HG03378 (cell line): ENCODE results near the gene ZNF266.

Source experiments
- ATAC-seq: cut with Tn5 transposase; IDR thresholded peaks from one replicate; pipeline ENCODE4 v1.9.1; 2021; ENCODE audit warnings: mild to moderate bottlenecking, moderate library complexity; ENCODE audit not compliant: unreplicated experiment

ZNF266 gene

DNA sequence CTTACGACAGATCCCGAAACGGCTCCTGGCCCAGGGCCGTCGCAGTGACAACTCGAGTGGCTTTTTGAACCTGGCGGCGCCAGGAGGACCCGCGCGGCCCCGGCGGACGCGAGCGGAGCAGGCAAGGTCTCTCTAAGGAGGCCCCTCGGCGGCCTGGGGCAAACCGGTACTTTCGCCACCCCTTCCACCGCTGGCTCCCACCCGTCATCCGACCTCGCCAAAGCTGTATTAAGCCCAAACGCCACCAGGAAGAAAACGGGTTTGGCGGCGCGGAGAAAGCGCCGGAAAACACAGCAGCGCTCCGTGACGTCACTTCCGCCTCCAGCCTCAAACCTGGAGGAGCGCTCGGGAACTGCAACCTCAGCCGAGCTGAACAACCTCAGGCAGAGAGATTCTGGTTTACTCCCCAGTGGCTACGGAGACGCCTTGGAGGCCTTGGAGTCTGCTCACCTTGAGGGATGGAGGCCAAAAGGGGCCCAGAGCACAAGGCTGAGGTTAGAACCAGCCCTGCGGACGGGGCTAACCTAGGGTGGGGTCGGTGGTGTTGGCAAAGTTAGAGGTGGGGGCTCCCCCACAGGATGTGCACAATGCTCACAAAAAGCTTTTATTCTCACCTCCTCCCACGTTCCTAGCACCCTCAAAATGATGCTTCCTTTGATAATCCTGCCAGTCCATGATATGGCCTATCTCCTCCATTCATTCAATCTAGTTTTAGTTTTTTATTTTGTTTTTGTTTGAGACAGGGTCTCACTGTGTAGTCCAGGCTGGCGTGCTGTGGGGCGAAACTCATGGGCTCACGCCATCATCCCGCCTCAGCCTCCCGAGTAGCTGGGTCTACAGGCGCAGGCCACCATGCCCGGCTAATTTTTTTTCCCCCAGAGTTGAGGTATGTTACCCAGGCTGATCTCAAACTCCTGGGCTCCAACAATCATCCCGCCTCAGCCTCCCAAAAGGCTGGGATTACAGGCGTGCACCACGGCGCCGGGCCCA lies at the start of gene ZNF266:
TSS of gene ZNF266 (minus strand) at position 295 of the 990 bp plus-strand sequence. CDS start 15,484 bp downstream, outside the sequence.
- peak; percentile 77 for ATAC-seq

DNA sequence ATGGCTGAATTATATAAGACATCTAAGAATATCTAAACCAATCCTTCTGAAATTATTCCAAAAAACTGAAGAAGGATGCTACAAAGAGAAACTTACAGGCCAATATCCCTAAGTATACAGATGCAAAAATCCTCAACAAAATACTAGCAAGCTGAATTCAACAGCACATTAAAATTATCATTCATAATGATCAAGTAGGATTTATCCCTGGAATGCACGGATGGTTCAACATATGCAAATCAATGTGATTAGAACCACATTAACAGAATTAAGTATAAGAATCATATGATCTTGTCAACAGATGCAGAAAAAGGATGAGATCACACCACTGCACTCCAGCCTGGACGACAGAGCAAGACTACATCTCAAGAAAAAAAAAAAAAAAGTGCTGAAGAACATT lies 49.8 kb upstream of the ZNF266 start:
- ATAC-seq = no peak

DNA sequence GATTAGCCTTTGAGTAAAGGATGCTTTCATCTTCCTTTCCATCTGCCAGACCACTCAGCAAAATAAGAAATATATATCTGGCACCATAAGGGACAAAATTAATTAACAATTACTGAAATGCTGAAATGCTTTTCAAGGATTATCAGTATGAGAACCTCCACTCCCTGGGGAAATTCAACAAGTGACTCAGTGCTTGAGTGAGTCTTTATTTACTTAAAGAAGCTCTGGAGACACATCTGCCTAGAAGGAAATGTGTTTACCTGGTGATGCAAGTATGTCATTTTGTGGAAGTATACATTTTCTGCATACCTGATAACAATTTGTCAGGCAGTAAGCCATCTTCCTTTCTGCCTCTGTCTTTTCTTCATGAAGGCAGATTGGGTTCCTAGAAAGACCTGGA lies 39.6 kb upstream of the ZNF266 start:
- ATAC-seq = no peak

DNA sequence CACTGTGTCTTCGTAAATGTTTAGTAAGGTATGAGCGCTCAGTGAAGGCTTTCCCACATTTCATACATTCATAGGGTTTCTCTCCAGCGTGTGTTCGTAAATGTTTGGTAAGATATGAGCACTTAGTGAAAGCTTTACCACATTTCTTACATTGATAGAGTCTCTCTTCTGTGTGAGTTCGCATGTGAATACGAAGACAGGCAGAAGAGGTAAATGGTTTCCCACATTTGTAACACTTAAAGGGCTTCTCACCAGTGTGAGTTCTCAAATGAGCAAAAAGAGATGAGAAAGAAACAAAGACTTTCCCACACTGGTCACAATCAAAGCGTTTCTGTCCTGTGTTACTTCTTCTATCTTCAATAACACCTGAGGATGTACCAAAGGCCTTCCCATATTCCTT lies 31.8 kb upstream of the ZNF266 start:
- no peak for ATAC-seq

DNA sequence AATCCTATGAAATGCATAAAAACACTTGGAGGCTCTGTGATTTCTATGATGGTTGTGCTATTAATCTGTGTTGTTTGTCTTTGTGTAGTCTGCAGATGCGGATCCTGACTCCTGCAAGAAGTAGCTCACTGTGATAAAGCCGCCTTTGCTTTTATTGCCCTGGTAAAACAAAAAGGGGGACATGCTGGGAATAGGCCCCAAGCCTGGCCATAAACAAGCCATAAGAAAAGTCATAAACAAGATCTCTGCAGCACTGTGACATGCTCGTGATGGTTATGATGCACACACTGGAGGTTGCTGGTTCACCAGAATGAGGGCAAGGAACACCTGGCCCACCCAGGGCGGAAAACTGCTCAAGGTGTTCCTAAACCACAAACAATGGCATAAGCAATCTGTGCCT lies 26.6 kb upstream of the ZNF266 start:
- ATAC-seq = no peak

DNA sequence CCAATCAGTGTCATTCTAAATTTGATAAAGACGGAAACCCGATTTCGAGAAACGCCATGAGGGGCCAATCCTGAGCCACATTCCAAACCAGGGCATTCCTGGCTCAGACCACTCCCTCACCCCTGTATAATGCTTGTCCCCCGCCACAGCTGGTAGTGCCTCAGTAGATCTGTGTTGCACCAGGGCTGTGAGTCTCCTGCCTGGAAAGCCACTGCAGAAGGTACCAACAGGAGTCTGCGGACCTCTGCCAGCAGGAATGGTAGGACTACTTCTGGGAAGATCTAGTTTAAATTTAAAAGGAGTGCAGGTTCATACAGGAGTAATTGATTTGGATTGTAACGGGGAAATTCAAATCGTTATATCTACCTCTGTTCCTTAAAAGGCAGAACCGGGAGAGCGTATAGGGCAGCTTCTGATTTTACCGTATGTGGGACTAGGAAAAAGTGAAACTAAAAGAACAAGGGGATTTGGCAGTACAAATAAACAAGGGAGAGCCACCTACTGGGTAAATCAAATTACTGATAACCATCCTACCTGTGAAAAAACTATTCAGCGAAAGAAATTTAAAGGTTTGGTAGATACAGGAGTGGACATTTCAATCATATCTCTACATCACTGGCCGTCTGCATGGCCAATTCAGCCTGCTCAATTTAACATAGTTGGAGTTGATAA lies 20.8 kb upstream of the ZNF266 start:
- no peak for ATAC-seq

DNA sequence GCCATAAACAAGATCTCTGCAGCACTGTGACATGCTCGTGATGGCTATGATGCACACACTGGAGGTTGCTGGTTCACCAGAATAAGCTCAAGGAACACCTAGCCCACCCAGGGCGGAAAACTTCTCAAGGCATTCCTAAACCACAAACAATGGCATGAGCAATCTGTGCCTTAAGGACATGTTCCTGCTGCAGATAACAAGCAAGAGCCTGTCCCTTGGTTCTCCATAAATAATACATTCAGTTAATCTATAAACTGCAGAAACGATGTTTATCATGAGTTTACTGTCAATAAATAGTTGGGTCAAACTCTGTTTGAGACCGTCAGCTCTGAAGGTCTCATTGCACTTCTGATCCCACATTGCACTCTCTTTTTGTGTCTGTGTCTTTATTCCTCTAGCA lies 18.6 kb upstream of the ZNF266 start:
- no peak for ATAC-seq

DNA sequence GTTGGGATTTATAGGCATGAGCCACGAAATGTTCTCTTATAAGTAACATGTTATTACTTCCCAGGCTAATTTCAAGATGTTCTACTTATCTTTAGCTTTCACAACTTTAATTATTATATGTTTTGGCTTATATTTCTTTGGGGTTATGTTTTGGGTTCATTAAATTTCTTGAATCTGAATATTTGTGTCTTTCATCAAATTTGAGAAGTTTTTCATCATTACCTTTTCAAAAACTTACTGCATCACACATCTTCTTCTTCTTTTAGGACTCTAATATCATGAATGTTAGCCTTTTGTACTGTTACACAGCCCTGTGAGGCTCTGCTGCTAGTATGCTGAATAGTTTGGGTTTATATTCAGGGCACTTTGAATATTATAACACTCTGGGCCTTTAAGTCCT lies 9.7 kb upstream of the ZNF266 start:
- no peak for ATAC-seq

DNA sequence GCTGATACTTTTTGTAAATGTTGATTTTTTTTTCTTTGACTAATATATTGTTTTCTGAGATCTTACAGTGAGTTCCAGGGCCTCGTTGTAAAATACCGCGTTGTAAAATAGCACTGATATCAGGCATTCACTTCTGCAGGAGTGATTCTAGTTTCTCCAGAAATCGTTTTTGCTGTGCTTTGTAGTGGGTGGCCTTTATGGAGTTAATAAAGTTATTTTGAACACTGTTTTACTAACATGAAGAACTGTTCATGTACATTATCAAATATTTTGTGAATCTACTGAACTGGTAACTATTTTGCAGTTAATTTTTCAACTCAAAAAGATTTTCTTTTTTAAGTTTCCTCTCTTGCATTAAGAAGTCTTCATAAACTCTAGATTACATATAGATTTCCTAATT lies 985 bp upstream of the ZNF266 start:
- no peak for ATAC-seq

DNA sequence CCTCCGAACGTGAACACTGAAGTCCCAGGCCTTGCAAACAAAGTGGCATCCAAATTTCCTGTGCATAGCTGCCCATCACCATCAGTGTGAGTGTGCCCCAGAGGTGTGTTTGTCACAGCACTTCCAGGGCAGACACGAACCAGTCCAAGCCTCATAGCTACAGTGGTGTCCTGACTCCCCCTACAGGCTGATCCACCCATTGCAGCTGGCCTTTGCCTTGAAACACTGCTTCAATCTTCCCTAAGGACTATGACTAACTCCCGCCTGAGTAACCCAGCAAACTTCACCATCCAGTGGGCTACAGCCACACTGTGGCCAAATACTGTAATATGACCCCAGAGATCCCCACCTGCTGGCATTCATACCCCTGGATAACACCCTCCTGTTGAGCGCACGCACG lies 3.9 kb downstream of the ZNF266 start:
- no peak for ATAC-seq

DNA sequence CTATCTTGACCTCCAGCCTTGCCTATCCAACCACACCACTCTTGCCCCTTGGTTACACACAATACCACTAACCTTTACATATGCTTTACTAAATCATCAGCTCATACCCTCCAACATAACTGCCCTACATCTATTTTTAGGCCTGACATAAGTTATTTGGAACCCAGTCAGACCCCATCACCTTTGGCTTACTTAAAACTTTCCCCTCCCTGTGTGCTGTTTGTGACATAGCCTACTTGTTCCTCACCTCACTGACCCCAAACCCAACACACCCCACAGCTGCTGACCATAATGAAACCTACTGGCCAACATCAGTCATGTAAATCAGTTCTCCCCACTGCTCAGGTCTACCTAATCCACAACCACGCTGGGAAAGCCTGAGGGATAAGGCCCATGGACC lies 4.9 kb downstream of the ZNF266 start:
- ATAC-seq = no peak

DNA sequence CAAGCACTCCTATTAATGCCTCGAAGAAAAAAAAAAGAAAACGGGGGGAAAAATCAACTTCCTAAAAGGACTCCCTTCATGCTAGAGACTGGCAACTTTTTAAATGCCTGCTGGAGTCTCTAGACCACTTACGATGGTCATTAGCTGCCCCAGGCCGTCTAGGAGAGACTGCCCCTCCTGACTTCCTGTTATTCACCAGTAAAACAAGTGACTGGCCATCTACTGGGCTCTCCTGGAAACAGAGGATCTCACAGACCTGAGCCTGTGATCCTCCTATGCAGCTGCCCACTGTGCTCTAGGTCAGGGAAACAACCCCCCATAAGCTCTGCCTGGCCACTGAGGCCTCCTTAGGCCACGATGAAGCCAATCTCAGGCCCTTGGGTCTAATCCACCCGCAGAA lies 7.4 kb downstream of the ZNF266 start:
- ATAC-seq = no peak

DNA sequence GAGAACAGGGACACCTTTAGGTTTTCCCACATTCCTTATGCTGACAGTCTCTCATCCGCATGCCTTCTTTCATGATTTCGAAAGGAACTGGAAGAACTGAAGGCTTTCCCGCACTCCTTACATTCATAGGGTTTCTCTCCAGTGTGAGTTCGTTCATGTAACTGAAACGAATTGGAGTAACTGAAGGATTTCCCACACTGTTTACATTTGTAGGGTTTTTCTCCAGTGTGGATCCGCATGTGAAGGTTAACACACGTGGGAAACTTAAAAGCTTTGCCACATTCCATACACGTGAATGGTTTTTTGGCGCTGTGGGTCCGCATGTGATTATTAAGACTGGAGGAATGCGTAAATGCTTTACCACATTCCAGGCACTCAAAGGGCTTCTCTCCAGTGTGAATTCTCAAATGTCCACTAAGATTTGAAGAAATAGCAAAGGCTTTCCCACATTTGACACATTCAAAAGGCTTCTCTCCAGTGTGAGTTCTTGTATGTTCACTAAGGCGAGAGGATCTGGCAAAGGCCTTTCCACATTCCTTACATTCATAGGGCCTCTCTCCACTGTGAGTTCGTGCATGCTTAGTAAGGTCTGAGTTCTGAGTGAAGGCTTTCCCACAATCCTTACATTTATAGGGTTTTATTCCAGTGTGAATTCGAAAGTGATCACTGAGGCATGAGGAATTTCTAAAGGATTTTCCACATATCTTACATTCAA lies 22.0 kb downstream of the ZNF266 start:
- no peak for ATAC-seq

DNA sequence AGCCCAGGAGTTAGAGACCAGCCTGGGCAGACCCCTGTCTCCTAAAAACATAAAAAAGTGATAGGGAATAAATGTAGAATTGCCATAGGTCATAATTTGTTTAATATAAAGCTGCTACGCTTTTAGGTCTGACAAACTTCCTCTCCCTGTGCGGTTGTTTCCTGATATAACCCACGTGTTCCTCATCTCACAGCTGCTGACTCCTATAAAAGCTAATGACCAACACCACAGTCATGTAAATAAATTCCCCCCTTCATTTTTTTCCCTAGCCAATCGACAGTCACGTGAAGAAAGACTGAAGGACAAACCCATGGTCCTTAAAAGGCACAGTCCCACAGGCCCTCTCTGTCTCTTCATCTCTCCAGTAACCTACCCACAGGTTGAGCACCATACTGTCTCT lies 27.5 kb downstream of the ZNF266 start:
- ATAC-seq = no peak

DNA sequence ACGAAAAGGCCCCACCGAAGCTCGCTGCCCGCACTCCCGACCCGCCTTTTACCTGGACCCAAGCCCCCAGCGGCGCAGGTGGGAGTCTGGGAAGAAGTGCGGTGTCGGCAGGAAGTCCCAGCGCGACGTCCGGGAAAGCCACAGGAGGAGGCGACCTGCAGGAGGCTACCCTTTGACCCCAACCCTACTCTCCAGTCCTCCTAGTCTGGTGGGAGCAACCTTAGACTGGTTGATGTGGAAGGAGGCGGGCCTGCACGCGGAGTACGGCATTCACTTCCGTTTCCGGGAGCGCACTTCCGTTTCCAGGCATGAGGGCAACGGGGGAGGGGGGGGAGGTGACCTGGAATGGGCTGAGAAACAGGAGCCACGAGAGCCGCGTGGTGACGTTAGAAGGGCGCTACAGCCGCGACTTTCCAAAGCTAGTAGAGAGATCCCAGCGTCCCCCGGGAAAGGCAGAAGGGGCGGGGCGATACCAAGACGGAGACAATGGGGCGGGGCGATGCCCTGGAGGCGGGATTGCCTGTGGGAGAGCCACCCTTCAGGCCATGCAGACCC lies 28.5 kb downstream of the ZNF266 start:
- ATAC-seq = no peak

DNA sequence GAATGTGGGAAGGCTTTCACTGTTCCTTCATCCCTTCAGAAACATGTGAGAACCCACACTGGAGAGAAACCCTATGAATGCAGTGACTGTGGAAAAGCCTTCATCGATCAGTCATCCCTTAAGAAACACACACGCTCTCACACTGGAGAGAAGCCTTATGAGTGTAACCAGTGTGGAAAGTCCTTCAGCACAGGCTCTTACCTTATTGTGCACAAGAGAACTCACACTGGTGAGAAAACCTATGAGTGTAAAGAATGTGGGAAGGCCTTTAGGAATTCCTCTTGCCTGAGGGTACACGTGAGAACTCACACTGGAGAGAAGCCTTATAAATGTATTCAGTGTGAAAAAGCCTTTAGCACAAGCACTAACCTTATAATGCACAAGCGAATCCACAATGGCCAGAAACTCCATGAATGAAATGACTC lies 54.0 kb downstream of the ZNF266 start:
- ATAC-seq = no peak

DNA sequence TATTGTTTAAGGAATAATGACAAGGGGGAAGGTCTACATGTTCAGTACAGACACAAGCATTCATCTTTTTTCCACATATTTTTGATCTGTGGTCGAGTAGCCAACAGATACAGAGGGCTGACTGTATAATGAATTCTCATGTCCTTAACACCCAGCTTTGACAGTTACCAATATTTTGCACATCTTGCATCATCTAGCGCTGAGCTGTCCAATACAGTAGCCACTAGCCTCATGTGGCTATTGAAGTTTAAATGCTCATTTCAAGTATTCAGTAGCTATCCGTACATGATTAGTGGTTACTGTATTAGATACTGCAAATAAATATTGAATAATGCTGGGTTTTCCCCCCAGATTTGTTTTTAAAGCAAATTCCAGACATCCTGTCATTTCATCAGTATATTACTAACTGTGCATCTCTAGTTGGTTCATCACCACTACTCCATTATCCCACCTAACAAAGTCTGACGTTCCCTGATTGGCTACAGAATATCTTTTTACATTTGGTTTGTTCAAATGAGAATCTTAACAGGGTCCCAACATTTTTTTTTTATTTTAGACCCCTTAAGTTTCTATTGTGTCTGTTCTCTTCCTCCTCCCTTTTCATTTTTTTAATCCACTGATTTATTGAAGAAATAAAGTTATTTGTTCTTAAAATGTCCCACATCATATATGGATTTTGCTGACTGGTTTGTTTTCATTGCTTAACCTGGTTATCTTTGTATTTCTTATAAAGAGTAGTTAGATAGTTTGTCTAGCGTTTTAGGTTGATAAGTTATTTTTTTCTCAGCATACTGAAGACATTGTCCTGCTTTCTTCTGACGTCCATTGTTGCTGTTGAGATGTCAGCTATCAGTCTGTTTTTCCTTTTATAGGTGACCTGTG lies 64.4 kb downstream of the ZNF266 start:
- no peak for ATAC-seq

DNA sequence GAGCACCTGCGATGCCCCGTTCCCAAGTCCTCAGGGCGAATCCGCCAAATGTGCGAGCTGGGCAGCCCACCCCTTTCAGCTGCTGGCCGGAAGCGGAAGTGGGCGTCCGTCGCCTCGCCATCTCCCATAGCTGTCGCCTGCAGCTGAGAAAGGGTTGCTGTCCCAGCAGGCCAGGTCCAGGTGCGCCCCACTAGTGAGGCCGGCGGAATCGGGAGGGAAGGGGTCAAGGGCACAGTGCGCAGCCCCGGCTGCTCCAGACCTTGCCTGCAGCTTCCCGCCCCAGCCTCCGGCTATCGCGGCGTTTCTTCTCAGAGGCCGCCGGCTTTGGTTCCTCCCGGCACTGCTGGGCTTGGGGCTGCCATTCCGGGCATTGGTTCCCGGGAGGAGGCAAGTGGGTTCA lies 72.5 kb downstream of the ZNF266 start, which contains the start of gene ZNF177:
TSS of gene ZNF177 (plus strand) at position 109 of the 400 bp plus-strand sequence. CDS start 15,299 bp downstream, outside the sequence.
- no peak for ATAC-seq
